Hypothalamus (tissue), 51 donors: Measurements from ENCODE around the gene SCT.

Source experiments
- DNase-seq, 51 donors: peaks; one replicate each; lab custom pipeline; 2025; lab: John Stamatoyannopoulos, UW

The SCT gene

DNA sequence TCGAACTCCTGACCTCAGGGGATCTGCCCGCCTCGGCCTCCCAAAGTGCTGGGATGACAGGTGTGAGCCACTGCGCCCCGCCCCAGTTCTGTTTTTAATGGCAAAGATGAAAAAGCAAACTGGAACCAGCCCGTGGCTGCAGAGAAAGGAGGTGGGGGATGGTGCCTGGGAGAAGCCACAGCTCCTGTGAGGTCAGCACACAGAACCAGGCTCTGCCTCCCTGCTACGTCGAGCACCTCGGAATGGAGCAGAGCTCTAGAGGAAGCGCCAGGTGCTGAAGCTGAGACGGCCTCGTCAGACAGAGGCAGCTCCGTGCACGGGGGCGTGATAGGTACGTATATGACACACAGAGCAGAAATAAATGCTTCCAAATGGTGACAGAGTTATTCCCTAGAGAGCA, 18.6 kb upstream of the SCT start:
- DNase-seq, result peak in 2 of 51 donors; percentile 22 to 56

DNA sequence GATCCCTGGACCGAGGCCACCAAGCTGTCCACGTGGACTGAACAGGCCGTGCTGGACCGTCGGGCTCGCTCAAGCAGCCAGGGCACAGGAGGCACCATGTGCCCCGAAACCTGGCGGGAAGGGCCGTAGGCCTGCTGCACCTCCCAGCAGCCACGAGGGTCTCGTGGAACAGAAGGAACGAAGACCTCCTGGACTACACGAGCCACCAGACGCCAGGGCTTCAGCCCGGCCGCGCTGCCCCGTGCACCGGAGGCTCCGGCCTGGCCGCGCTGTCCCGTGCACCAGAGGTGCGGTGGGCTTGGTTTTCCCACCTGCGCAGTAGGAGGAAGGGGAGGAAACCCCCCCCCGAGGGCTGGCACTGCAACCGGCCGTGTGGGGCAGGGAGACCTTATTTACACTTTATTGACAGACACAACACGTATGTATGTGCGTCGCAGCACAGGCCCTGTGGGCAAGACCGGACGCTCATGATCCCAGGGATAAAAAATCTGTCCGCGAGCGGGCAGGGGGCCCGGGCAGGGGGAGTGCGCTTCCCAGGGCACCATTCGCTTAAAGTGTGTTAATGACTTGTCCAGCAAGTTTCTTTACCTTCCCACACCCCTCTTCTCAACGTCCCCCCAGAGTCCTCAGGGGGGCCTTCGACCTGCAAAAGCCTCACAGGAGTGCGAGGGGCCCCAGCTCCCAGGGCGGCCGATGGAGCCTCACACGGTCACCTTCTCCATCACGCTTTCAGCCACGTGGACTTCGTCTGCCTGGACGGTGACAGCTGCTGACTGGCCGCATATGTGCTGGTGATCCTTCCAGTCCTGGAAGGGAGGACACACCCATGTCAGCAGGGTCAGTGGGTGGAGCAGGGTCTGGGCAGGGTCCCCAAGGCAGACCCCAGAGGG, 17.1 kb upstream of the SCT start:
- no peak for DNase-seq

DNA sequence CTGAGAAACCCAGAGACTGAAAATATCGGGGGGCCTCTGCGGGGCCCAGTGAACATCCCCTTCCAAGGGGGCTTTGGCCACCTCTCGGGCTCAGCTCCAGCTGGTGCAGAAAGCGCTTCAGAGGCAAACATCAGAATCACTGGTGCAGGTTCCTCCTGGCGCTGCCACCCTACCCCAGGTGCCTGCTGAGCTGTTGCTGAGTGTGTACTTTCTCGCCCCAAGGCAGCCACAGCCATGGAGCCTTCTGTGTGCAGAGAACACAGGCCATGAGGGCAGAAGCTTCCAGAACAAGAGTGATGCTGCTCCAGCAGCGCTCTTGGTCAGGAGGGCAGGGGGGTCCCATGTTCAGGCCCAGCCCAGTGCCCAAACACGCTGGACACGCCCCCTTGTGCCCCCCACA, 16.4 kb upstream of the SCT start:
- no peak for DNase-seq

DNA sequence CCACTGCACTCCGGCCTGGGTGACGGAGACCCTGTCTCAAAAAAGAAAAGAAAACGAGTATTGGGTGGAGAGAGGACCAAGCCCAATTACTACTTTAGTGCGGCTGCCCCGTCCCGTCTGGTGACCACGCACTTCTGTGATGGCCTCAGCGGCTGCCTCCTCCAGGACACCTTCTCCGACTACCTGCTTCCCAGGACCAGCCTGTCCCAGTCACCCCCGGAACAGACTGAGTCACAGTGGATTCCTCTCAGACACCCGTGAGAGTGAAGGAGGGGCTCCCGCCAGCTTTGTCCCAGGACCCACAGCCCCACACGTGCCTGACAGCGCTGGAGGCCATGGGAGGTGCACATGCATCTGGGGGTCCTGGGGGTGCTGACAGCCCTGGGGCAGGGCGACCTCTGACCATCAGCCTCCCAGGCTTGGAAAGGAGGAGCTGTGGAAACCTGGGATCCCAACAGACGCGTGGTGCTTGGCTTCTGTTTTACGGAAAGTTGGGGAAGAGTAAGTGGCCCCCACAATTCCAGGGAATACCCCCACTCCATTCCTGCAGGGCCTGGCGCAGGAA, 14.9 kb upstream of the SCT start:
- DNase-seq, result no peak

DNA sequence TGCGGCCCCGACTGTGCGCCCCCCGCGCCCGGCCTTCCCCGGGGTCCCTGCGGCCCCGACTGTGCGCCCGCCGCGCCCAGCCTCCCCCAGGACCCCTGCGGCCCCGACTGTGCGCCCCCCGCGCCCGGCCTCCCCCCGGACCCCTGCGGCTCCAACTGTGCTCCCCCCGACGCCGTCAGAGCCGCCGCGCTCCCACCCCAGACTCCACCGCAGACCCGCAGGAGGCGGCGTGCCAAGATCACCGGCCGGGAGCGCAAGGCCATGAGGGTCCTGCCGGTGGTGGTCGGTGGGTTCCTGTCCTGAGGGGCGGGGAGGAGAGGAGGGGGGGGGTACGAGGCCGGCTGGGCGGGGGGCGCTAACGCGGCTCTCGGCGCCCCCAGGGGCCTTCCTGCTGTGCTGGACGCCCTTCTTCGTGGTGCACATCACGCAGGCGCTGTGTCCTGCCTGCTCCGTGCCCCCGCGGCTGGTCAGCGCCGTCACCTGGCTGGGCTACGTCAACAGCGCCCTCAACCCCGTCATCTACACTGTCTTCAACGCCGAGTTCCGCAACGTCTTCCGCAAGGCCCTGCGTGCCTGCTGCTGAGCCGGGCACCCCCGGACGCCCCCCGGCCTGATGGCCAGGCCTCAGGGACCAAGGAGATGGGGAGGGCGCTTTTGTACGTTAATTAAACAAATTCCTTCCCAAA, 13.2 kb upstream of the SCT start:
- no peak for DNase-seq

DNA sequence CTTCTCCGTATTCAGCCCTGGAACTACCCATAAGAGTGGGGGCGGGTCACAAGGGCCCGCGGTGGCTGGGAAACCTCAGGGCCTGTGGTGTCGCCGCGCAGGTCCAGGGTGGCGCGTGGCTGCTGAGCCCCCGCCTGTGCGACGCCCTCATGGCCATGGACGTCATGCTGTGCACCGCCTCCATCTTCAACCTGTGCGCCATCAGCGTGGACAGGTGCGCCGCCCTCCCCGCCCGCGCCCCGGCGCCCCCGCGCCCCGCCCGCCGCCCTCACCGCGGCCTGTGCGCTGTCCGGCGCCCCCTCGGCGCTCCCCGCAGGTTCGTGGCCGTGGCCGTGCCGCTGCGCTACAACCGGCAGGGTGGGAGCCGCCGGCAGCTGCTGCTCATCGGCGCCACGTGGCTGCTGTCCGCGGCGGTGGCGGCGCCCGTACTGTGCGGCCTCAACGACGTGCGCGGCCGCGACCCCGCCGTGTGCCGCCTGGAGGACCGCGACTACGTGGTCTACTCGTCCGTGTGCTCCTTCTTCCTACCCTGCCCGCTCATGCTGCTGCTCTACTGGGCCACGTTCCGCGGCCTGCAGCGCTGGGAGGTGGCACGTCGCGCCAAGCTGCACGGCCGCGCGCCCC, 12.5 kb upstream of the SCT start:
- DNase-seq, result no peak

DNA sequence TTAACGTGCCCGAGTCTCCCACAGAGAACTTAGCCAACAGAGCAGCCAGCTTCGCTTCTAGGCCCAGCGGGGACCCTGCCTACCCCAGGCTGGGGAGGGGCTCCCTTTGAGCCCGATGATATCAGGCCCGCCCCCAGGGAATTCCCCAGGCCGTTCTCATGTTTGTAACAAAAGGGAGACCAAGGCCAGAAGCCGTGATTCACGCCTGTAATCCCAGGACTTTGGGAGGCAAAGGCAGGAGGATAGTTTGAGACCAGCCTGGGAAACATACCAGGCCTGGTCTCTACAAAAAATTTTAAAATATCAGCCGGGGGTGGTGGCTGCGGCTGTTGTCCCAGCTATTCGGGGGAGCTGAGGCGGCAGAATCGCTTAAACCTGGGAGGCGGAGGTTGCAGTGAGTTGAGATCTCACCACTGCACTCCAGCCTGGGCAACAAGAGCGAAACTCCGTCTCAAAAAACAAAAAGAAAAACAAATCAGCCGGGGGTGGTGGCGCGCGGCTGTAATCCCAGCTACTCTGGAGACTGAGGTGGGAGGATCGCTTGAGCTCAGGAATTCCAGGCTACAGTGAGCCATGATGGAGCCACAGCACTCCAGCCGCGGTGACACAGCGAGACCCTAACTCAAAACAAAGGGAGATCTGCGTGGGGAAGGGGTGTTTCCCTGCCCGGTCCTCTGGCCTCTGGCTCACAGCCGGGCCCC, 11.8 kb upstream of the SCT start:
- DNase-seq, result no peak

DNA sequence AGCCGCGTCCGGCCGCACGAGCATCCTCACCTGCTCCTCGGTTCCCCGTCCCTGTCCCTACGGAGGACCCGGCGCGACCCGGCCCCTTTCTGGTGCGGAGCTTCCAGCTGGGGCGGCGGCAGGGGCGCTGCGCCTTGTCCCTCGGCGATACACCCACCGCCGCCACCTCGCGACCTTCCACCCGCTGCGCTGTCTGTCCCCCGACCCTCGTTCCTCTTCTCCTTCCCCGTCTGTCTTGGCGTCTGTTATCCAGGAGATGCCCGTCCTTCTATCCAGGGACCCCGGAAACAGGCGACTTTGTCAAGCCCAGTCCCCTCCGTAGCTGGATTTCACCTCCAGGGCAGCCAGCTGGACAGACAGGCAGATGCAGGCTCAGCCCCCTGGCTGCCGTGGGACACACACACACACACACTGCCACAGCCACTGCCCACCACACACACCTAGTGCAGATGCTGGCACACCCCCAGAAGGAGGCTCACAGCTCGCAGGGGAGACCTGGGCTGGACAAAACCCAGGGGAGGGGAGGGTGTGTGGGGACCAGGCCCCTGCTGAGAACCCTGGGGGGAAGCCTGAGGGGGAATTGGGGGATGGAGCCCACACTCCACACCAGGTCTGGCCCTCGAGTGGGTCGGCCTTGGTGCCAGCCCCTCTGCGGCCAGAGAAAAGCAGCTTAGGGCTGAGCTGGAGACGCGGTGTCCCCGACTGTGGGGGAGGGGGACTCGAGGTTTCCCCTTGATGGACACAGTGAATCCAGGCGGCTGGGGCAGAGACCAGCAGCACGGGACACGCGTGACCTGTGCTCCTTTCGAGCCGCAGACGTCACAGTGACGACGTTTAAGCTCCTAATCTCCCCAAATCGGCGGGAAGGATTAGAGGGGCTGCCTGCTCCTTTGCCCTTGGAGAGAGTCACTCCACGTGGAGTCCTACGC, 10.9 kb upstream of the SCT start:
- no peak for DNase-seq

DNA sequence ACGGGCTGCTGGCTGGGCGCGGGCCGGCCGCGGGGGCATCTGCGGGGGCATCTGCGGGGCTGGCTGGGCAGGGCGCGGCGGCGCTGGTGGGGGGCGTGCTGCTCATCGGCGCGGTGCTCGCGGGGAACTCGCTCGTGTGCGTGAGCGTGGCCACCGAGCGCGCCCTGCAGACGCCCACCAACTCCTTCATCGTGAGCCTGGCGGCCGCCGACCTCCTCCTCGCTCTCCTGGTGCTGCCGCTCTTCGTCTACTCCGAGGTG, 10.3 kb upstream of the SCT start:
- DNase-seq, result no peak

DNA sequence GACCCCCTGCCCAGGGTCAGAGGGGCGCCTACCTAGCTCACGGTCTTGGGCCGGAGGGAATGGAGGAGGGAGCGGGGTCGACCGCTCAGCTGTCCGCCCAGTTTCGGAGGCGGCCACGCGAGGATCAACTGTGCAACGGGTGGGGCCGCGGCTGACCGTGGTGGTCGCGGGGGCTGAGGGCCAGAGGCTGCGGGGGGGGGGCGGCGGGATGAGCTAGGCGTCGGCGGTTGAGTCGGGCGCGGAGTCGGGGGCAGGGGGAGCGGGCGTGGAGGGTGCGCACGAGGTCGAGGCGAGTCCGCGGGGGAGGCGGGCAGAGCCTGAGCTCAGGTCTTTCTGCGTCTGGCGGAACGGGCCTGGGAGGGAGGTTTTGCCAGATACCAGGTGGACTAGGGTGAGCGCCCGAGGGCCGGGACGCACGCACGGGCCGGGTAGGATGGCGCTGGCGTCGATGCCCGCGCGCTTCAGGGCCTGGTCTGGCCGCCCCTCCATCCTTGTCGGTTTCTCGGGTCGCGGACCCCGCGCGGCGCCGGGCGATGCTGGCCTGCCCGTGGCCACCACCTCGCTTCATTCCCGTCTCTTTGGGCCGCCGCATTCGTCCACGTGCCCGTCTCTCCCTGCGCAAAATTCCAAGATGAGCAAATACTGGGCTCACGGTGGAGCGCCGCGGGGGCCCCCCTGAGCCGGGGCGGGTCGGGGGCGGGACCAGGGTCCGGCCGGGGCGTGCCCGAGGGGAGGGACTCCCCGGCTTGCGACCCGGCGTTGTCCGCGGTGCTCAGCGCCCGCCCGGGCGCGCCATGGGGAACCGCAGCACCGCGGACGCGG, 9.7 kb upstream of the SCT start, which contains the start of gene DRD4:
DRD4 (plus strand) TSS at position 759 of the 822 bp plus-strand sequence; CDS start at position 795, 36 bp downstream.
- DNase-seq, result peak in 2 of 51 donors; percentile 21 to 37

DNA sequence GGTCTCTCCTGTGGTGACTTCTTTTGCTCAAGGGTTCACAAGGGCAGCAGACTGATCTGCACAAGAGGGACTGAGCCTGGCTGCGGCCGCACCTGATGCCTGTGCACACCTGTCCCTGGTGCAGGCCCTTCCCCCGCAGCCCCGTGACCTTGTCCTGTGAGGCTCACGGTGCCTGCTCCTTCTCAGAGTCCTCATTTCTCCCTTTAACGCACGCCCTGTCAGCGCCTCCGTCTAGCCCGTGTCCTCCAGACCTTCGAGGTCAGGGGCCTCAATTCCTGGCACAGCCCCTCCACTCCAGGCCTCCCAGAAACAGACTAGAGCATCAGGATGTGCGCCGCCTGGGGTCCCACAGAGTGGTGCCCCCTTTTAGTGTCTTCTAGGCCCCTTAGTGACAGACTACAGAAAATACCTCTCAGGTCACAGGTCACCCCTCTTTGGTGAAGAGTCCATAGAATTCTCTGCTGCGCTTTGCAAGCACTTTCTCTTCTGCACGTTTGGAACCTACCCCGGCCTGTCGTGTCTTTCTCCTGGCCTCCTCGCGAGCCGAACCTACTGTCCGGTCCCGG, 9.0 kb upstream of the SCT start:
- no peak for DNase-seq

DNA sequence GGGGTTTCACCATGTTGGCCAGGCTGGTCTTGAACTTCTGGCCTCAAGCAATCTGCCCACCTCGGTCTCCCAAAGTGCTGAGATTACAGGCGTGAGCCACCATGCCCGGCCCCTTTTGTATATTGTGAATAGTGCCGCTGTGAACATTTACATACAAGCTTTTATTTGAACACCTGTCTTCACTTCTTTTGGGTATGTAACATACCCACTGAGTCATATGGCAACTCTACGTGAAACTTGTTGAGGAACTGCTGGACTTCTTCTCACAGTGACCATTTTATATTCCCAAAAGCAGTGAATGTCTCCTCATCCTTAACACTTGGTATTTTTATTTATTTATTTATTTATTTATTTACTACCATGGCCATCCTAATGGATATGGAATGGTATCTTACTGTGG, 3.9 kb upstream of the SCT start:
- DNase-seq, result no peak

DNA sequence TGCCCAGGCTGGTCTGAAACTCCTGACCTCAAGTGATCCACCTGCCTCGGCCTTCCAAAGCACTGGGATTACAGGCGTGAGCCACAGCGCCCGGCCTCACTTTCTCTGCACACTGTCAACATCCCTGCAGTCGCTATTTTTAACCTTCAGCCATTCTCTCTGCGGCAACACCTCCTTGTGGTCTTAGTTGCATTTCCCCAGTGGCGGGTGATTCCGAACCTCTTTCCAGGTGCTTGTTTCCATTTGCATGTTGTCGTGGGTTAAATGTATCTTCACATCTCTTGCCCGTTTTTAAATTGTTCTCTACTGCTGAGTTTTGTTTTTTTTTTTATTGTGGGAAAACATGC, 2.2 kb upstream of the SCT start:
- no peak for DNase-seq

DNA sequence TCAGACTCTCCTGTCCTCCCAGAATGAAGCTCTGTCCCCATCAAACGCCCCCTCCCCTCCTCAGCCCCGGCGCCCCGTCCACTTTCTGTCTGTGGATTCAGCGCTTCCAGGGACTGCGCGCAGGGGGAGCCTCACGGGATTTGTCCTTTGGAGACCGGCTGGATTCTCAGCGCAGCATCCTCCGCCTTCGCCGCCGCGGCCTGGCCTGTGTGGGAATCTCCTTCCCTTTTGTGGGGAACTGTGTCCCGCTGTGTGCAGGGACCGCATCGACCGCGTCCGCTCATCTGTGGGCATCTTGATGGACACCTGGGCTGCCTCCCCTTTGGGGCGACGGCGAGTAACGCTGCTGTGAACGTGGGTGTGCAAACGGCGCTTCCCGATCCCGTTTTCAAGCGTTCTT, 1.1 kb upstream of the SCT start:
- no peak for DNase-seq

DNA sequence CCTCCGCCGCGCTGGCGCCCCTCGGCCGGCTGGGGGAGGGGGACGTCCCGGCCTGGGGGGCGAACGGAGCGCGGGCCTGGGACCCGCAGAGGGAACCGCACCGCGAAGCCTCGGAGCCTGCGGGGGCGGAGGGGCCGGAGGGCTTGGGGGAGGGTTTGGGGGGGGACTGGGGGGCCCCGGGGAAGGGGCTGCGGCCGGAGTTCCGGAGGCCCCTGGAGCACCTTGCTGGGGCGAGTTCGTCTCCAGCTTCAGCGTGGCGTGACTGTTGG, 261 bp upstream of the SCT start:
- DNase-seq, result no peak

DNA sequence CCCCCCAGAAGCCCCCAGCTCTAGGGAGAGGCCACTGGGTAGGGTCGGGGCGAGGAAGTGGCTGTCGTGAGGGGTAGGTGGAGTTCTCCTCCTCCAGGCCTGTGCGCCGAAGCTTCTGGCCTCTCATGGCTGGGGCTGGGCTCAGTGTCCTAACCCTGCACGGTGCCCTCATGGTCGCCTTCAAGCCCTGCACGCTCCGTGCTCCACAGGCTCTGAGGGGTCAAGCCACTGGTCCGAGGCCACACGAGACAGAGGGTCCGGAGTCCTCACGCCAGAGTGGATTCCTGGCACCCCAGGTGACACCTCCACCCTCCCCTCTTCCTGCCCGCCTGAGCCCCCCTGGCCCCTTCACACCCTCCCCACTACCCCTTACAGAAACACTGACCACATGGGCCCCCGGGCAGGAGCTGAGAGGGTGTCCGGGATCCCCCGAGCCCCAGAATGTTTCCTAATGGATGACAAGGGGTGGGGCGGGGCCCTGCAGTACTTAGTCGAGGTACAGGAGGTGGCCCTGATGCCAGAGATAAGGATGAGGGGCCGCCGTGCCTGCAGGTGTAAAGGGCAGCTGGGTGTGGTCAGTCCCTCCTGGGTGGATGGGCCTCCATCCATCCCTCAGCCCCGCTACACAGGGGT, 1.2 kb downstream of the SCT start:
- no peak for DNase-seq

DNA sequence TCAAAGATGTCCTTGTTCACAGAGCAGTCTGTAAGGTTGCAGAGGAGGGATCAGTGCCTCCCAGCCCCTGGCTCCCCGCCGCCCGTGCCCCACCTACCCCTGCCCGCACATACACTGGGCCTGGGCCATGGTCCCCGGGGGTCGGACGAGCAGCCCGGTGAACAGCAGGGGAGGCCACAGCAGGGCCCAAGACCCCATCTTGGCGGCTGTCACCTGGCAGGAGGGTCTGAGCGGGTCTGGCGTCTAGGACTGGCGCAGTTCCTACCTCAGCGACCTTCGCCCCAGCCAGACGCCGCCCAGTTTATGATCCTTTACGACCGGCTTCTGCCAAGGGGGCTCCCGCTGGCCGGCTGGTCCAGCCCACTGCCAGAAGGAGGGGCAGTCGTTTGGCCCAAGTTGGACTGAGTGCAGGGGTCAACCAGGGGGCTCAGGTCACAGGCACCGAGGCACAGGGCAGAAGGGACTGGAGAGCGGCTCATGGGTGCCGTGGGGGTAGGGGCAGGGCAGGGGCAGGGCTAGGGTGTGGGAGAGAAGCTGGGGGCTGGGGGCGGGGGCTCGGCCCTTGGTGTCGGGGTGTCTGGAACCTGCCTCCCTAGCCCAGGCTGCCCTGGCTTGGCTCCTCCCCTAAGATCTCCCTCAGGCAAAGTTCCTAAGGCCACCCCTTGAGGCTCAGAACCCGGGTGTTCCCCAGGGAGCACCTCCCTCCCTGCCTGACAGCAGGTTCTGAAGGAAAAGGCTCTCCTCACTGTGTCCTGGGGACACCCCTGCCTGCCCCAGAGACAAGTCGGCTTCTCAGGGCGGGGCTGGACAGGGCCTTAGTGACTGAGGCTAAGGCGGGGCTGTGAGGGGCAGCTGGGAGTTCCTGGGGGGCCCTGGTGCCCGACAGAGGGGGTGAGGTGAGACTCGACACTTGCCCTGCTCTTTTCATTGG, 2.0 kb downstream of the SCT start, which contains the start of gene CDHR5:
CDHR5 (minus strand) TSS at position 251 of the 931 bp plus-strand sequence; CDS start at position 198, 53 bp downstream.
- DNase-seq, result no peak
